NCI-H146 treated with DMSO at 0.1 percent for 48 hours (cell line): ENCODE results near the gene SLC7A10.

Source experiments
- DNase-seq: peaks from one replicate; lab custom pipeline; 2025; ENCODE audit not compliant: unreplicated experiment; lab: John Stamatoyannopoulos, UW

Gene SLC7A10

DNA sequence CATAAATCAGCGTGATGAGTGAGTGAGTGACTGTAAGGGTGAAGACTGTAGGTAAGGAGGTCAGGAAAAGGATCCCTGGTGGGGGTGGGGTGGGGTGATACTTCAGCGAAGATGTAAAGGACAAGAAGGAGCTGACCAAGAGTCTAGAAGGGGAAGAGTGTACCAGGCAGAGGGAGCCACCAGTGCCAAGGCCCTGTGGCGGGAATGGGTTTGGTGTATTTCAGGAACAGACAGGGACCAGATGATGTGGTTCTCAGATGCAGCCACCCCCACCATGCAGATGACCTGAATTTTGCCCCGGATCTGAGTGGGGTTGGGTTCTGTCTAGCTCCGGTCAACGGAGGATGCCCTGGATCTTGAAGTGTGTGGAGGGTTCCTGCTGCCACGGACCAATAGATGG is 30.1 kb upstream of the SLC7A10 start:
- DNase-seq, result no peak

GRCh38 chr19:33254245-33254824 is 28.7 kb upstream of the SLC7A10 start:
- no peak for DNase-seq

DNA sequence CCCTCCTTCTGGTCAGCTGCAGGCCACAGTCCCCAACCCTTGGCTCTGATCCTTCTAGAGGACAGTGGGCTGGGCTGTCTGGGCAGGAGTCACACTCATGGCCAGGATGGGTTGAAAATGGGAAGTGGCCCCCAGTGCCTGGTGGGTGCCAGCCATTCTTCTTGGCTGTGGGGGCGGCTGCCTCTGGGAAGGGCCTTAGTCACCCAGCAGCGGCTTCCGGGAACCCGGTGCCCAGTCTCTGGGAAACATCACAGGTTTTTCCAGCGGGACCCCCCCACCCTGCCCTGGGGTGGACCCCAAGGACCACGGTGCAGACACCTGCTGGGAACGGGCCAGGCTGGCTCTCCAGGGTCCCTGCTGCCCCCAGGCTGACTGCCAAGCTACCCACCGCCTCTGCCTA is 27.3 kb upstream of the SLC7A10 start:
- DNase-seq, result no peak

GRCh38 chr19:33252418-33252962 is 26.8 kb upstream of the SLC7A10 start:
- no peak for DNase-seq

GRCh38 chr19:33251526-33252090 is 26.0 kb upstream of the SLC7A10 start:
- DNase-seq, result no peak

- DNase-seq, result no peak
These were observed 25.4 kb upstream of the SLC7A10 start for GRCh38 chr19:33251076-33251475.

GRCh38 chr19:33250500-33250899 is 24.9 kb upstream of the SLC7A10 start:
- DNase-seq, result no peak

DNA sequence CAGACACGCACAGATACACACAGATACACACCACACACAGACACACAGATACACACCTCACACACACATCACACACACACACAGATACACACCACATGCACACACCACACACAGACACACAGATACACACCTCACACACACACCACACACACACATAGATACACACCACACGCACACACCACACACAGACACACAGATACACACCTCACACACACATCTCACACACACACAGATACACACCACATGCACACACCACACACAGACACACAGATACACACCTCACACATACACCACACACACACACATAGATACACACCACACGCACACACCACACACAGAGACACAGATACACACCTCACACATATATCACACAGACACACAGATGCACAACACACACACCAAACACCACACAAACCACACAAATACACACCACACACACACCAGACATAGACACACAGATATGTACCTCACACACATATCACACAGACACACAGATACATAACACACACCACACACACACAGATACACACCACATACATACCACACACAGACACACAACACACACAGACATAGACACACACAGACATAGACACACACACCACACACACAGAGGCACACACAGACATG is 24.2 kb upstream of the SLC7A10 start:
- DNase-seq, result no peak

- no peak for DNase-seq
These were observed 23.4 kb upstream of the SLC7A10 start for GRCh38 chr19:33248954-33249613.

GRCh38 chr19:33248553-33248953 is 22.9 kb upstream of the SLC7A10 start:
- no peak for DNase-seq

- DNase-seq, result no peak
These were observed 22.5 kb upstream of the SLC7A10 start for GRCh38 chr19:33248104-33248503.

GRCh38 chr19:33247441-33247819 is 21.8 kb upstream of the SLC7A10 start:
- DNase-seq, result no peak

- DNase-seq, result no peak
These were observed 21.2 kb upstream of the SLC7A10 start for GRCh38 chr19:33246709-33247440.

GRCh38 chr19:33245948-33246708 is 20.5 kb upstream of the SLC7A10 start:
- no peak for DNase-seq

DNA sequence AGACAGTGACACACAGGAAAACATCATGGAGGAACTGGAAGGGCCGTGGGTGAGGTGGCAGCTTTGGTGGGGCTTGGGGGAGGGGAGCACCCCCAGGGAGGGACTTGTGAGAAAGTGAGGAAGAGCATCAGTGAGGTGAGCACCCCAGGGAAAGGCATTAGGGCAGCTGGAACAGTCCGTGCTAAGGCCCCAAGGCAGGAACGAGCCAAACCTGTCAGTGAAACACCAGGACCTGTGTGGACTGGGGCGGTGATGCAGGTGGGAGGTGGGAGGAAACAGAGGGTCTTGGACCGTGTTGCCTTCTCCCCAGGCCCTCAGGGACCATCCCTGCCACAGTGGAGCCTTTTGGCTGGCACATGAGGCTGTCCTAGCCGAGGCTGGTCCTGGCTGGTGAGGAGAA is 17.3 kb upstream of the SLC7A10 start:
- DNase-seq, result no peak

DNA sequence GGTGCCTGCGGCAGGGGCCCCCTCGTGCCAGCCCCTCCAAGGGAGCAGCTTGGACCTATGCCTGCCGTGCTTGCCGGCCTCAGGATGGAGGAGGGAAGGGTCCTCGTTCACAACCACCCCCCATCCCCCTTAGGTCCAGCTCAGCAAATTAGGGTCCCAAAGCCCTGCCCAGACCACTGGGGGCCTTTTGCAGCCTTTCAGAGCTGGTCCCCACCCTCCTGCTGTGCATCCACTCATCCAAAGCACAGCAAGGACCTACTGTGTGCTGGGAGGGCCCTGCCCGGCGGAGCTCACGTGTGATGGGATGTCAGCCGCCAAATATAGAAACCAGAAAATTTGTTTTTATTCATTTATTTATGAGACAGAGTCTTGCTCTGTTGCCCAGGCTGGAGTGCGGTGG is 16.5 kb upstream of the SLC7A10 start:
- DNase-seq, result no peak

- DNase-seq, result no peak
These were observed 16.0 kb upstream of the SLC7A10 start for GRCh38 chr19:33241530-33242101.

DNA sequence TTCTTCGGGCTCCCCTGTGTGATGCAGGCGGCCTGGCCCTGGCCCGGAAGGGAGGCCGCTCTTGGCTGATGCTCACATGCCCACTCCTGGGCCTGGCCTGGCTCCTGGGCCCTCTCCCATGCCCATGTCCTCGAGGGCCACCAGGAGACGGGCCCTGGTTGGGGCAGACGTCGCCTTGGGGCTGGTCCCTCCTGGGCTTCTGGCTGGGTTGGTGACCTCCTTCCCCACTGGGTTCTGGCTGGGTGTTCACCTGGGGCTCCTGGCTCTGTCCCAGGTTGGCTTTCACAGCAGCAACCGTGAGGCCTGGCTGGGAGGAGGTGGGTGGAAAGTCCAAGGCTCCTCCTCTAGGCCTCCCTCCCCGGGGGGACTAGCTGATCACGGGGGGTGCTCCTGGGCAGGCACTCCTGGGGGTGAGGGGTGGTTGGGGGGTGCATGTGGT is 15.5 kb upstream of the SLC7A10 start:
- DNase-seq, result no peak

- DNase-seq, result no peak
These were observed 14.6 kb upstream of the SLC7A10 start for GRCh38 chr19:33240181-33240771.
